ENCODE results near the gene NRXN3.

DNA sequence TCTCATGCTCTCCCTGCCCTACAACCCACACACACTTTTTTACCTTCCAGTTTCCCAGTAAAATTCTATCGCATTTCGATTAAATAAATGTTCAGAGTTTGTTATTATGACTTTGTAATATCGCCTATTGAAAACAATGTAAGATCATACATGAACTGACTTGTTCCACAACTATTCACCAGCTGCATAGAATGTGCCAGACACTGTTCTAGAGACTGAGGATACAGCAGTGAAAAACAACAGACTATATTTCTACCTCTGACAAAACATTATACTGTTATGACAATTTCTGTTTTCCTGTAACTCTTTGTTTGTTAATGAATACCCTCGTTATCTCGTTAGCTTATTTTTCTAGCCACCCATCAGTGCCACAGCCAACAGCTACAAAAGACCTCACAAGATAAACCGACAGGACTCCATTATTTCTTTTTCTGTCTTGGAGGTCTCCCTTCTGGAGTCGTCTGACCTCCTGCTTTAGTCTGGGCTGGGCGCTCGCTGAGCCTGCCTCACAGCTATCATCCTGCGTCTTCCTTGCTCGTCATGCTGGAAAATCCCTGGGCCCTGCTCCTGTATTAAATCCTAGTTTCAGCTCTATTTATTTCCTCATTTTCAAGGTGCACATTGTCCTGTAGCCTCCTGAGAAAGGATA lies 1542.3 kb downstream of the NRXN3 start:
- TF ChIP-seq, protein P1, sequence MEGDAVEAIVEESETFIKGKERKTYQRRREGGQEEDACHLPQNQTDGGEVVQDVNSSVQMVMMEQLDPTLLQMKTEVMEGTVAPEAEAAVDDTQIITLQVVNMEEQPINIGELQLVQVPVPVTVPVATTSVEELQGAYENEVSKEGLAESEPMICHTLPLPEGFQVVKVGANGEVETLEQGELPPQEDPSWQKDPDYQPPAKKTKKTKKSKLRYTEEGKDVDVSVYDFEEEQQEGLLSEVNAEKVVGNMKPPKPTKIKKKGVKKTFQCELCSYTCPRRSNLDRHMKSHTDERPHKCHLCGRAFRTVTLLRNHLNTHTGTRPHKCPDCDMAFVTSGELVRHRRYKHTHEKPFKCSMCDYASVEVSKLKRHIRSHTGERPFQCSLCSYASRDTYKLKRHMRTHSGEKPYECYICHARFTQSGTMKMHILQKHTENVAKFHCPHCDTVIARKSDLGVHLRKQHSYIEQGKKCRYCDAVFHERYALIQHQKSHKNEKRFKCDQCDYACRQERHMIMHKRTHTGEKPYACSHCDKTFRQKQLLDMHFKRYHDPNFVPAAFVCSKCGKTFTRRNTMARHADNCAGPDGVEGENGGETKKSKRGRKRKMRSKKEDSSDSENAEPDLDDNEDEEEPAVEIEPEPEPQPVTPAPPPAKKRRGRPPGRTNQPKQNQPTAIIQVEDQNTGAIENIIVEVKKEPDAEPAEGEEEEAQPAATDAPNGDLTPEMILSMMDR (IDR thresholded peaks at IDR 0.05), result no peak
- TF ChIP-seq EZH2phosphoT487 (IDR thresholded peaks at IDR 0.05; ENCODE audit: borderline replicate concordance, low read depth) (no peak), RFX5 (IDR thresholded peaks at IDR 0.05; ENCODE audit: low read length) (no peak), SIN3A (IDR thresholded peaks at IDR 0.05; ENCODE audit: borderline replicate concordance, low read depth, low read length) (no peak), RXRA (IDR thresholded peaks at IDR 0.05; ENCODE audit: borderline replicate concordance, low read depth) (no peak), JUND (IDR thresholded peaks at IDR 0.05) (no peak), EP300 (IDR thresholded peaks at IDR 0.05; ENCODE audit: borderline replicate concordance in 1 of 2, low read depth in 1 of 2, low read length in 1 of 2) (no peak), TCF12 (IDR thresholded peaks at IDR 0.05) (no peak), YY1 (IDR thresholded peaks at IDR 0.05; ENCODE audit: low read depth) (no peak), TAF1 (IDR thresholded peaks at IDR 0.05; ENCODE audit: borderline replicate concordance, low read depth, low read length) (no peak), GATA2 (CRISPR knock-in tag; IDR thresholded peaks at IDR 0.05) (no peak)
- TF ChIP-seq, protein P2, sequence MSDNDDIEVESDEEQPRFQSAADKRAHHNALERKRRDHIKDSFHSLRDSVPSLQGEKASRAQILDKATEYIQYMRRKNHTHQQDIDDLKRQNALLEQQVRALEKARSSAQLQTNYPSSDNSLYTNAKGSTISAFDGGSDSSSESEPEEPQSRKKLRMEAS (IDR thresholded peaks at IDR 0.05; ENCODE audit: low read depth), result no peak
- TF ChIP-seq, protein P3, sequence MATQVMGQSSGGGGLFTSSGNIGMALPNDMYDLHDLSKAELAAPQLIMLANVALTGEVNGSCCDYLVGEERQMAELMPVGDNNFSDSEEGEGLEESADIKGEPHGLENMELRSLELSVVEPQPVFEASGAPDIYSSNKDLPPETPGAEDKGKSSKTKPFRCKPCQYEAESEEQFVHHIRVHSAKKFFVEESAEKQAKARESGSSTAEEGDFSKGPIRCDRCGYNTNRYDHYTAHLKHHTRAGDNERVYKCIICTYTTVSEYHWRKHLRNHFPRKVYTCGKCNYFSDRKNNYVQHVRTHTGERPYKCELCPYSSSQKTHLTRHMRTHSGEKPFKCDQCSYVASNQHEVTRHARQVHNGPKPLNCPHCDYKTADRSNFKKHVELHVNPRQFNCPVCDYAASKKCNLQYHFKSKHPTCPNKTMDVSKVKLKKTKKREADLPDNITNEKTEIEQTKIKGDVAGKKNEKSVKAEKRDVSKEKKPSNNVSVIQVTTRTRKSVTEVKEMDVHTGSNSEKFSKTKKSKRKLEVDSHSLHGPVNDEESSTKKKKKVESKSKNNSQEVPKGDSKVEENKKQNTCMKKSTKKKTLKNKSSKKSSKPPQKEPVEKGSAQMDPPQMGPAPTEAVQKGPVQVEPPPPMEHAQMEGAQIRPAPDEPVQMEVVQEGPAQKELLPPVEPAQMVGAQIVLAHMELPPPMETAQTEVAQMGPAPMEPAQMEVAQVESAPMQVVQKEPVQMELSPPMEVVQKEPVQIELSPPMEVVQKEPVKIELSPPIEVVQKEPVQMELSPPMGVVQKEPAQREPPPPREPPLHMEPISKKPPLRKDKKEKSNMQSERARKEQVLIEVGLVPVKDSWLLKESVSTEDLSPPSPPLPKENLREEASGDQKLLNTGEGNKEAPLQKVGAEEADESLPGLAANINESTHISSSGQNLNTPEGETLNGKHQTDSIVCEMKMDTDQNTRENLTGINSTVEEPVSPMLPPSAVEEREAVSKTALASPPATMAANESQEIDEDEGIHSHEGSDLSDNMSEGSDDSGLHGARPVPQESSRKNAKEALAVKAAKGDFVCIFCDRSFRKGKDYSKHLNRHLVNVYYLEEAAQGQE (IDR thresholded peaks at IDR 0.05; ENCODE audit: low read depth, low read length), result no peak

Measured in SK-N-SH (cell line).